Measurements from ENCODE around the gene DNAI4. TPM values are rescaled to one million over a fixed set of nuclear protein-coding genes. Genes with fewer than 3 reads are reported as not detected.

DNAI4 gene
- total RNA-seq, 2 donors from 2014 or later, result 0.66 to 9.1 TPM

DNA sequence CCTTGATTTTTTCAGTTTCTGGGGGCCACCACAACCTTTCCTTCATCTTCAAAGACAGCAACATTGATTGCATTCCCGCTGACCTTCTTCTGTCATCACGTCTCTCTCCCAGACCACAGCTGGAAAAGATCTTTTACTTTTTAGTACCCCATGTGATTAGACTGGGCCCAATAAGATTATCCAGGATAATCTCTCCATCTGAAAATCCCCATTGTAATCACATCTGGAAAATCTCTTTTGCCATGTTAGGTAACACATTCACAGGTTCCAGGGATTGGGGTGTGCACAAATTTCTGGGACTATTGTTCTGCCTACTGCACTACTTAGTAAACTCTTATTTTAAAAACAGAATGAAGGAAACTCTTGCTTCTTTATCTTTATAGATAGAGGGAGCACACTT lies 76.5 kb downstream of the DNAI4 start:
- ATAC-seq, result no peak
- no peak for DNase-seq
- Histone ChIP-seq H3K27ac (no peak overlapping the region), H3K27me3 (no peaks in the 10 kb centered on the region), H3K4me3 (no peak overlapping the region), H3K36me3 (replicated peaks in 1 of 2; ENCODE audit: insufficient read depth in 1 of 2, low read depth in 2 of 2) (no peaks in the 10 kb centered on the region), H3K4me1 (no peaks in the 10 kb centered on the region), H3K9me3 (no peaks in the 10 kb centered on the region)
- TF ChIP-seq CTCF (IDR thresholded peaks at IDR 0.05) (no peak), POLR2A (IDR thresholded peaks at IDR 0.05) (no peak)
- WGBS, 2 donors, result 90 to 96% methylated on average over 2 of the region's 2 CpGs
- intact Hi-C loops (cut with DNase I), result no loop called here

DNA sequence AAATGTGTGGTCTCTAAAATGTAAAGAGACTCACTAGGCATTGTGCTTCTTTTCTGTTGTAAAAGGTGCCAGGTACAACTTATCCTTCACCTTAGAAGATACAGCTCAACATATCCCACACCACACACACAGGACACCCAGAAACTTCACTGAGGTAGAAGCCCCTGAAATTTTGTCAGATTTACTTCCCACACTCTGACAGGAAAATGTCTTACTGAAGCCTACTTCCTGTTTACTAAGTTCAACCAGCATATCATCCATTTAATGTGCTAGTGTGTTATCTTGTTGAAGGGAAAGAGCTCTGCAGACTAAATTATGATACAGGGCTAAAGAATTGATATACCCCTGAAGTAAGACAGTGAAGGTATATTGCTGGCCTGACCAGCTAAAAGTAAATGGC lies 83.7 kb downstream of the DNAI4 start:
- no peak for ATAC-seq
- no peaks in the 10 kb centered on the region for H3K36me3 ChIP-seq (replicated peaks in 1 of 2; ENCODE audit: insufficient read depth in 1 of 2, low read depth in 2 of 2)
- no peak for DNase-seq

GRCh38 chr1:66834926-66835325 lies 89.7 kb downstream of the DNAI4 start:
- H3K36me3 ChIP-seq (replicated peaks in 1 of 2; ENCODE audit: insufficient read depth in 1 of 2, low read depth in 2 of 2), result no peaks in the 10 kb centered on the region
- no peaks in the 10 kb centered on the region for H3K9me3 ChIP-seq
- no peaks in the 10 kb centered on the region for H3K4me1 ChIP-seq
- TF ChIP-seq CTCF (IDR thresholded peaks at IDR 0.05), result no peak
- no peak for TF ChIP-seq POLR2A (IDR thresholded peaks at IDR 0.05)
- ATAC-seq, result no peak
- H3K27me3 ChIP-seq, result no peaks in the 10 kb centered on the region
- H3K27ac ChIP-seq, result no peak overlapping the region
- no peak for DNase-seq
- intact Hi-C loops (cut with DNase I), result no loop called here
- H3K4me3 ChIP-seq, result no peak overlapping the region

More for the DNA sequence above, 83.7 kb downstream of the DNAI4 start:
- no peak for TF ChIP-seq POLR2A (IDR thresholded peaks at IDR 0.05)
- TF ChIP-seq CTCF (IDR thresholded peaks at IDR 0.05), result no peak
- no peak overlapping the region for H3K4me3 ChIP-seq
- H3K27ac ChIP-seq, result no peak overlapping the region
- no peaks in the 10 kb centered on the region for H3K4me1 ChIP-seq
- intact Hi-C loops (cut with DNase I), result no loop called here
- H3K27me3 ChIP-seq, result no peaks in the 10 kb centered on the region
- H3K9me3 ChIP-seq, result no peaks in the 10 kb centered on the region

- H3K27ac ChIP-seq, result no peak overlapping the region
- H3K4me3 ChIP-seq, result no peak overlapping the region
- no peaks in the 10 kb centered on the region for H3K9me3 ChIP-seq
- H3K4me1 ChIP-seq, result no peaks in the 10 kb centered on the region
- H3K36me3 ChIP-seq (replicated peaks in 1 of 2; ENCODE audit: insufficient read depth in 1 of 2, low read depth in 2 of 2), result no peaks in the 10 kb centered on the region
- TF ChIP-seq CTCF (IDR thresholded peaks at IDR 0.05) (no peak), POLR2A (IDR thresholded peaks at IDR 0.05) (no peak)
- ATAC-seq (no peak), DNase-seq (no peak)
- intact Hi-C loops (cut with DNase I), result no loop called here
- H3K27me3 ChIP-seq, result no peaks in the 10 kb centered on the region
Observed at GRCh38 chr1:66833112-66833511, 91.5 kb downstream of the DNAI4 start.

- Histone ChIP-seq H3K4me1 (no peaks in the 10 kb centered on the region), H3K27me3 (no peaks in the 10 kb centered on the region), H3K4me3 (no peak overlapping the region), H3K27ac (no peak overlapping the region), H3K9me3 (no peaks in the 10 kb centered on the region), H3K36me3 (replicated peaks in 1 of 2; ENCODE audit: insufficient read depth in 1 of 2, low read depth in 2 of 2) (no peaks in the 10 kb centered on the region)
- TF ChIP-seq CTCF (IDR thresholded peaks at IDR 0.05) (no peak), POLR2A (IDR thresholded peaks at IDR 0.05) (no peak)
- ATAC-seq, result no peak
- WGBS, 2 donors, result 61 to 62% methylated on average over 3 of the region's 3 CpGs
- DNase-seq, result no peak
- intact Hi-C loops (cut with DNase I), result no loop called here
Observed at GRCh38 chr1:66831529-66832239, 93.0 kb downstream of the DNAI4 start.

All from body of pancreas (tissue), 4 donors.